GM12874 (cell line): ENCODE results near the gene EIF5A.

ENCODE experiments used
- TF ChIP-seq, protein P1 (sequence below): IDR thresholded peaks from 2 replicates; pipeline ENCODE4 v1.5.1; 2011; ENCODE audit warnings: low read depth, mild to moderate bottlenecking, control low read depth, low read length, moderate library complexity; ENCODE audit not compliant: insufficient read depth

EIF5A gene

GRCh38 chr17:7309628-7310027 is 2.2 kb downstream of the EIF5A start:
- TF ChIP-seq, protein P1, sequence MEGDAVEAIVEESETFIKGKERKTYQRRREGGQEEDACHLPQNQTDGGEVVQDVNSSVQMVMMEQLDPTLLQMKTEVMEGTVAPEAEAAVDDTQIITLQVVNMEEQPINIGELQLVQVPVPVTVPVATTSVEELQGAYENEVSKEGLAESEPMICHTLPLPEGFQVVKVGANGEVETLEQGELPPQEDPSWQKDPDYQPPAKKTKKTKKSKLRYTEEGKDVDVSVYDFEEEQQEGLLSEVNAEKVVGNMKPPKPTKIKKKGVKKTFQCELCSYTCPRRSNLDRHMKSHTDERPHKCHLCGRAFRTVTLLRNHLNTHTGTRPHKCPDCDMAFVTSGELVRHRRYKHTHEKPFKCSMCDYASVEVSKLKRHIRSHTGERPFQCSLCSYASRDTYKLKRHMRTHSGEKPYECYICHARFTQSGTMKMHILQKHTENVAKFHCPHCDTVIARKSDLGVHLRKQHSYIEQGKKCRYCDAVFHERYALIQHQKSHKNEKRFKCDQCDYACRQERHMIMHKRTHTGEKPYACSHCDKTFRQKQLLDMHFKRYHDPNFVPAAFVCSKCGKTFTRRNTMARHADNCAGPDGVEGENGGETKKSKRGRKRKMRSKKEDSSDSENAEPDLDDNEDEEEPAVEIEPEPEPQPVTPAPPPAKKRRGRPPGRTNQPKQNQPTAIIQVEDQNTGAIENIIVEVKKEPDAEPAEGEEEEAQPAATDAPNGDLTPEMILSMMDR = no peak

DNA sequence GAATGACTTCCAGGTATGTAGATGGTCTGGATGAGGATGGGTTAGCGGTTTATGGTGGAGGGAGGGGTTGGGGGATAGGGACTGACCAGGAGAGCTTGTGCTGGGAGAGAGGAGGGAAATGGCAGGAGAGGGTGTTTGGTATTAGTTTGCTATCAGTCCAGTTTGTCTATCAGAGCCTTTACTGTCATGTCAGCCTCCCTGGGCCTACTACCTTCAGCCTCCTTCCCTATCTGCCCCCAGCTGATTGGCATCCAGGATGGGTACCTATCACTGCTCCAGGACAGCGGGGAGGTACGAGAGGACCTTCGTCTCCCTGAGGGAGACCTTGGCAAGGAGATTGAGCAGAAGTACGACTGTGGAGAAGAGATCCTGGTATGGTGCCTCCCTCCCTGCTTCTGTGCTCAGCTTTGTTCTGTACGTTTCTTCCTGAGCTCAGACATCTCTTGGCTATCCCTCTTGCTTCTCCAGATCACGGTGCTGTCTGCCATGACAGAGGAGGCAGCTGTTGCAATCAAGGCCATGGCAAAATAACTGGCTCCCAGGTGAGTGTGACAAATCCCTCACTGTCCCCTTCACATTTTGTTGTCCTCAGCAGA is 3.8 kb downstream of the EIF5A start:
- TF ChIP-seq, protein P1 = no peak

DNA sequence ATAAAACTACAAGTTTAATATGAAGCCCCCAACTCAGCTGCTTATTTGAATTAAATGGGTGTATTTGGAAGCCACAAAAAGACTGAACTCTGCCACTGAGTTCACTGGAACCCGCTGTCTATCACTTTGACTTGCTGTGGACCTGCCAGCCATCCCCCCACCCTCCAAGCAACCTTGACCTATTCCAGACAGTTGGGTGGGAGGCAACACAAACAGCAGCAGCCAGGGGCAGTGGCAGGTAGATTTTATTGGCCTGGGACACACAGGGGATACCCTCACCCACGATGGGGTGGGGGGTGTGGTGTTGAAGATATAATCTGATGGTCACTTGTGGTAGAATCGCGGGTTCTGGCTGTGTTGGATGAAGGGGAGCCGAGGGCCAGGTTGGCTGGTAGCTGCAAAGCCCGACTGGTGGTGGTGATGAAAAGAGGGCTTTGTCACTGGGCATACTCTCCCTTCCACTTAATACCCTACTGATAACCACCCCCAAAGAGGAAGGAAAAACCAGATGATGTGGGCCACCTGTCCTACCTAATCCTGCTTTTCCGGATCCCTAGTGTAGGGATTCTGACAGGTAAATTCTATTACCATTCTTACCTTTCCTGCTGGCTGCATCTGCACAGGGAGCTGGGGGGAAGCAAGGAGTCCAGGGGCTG is 5.1 kb downstream of the EIF5A start:
- TF ChIP-seq, protein P1 = no peak

GRCh38 chr17:7313088-7313889 is 5.9 kb downstream of the EIF5A start:
- TF ChIP-seq, protein P1 = peak; percentile 11; the same call in 1 of the 2 replicates

- TF ChIP-seq, protein P1 = no peak
Observed at GRCh38 chr17:7313890-7314718, 6.7 kb downstream of the EIF5A start.

- TF ChIP-seq, protein P1 = no peak
Observed at GRCh38 chr17:7314719-7315569, 7.5 kb downstream of the EIF5A start, which contains the start of gene GPS2. Gene GPS2 (minus strand): TSS chr17:7315360. CDS start chr17:7315052, 308 bp downstream.
